Activated CD4-positive, alpha-beta T cell treated with anti-CD3 and anti-CD28 coated beads, Interleukin-2, amount 50 U/mL, for 1 hour (primary cell): Measurements from ENCODE around the gene ANKS6.

Experiments
- DNase-seq: peaks from one replicate; pipeline ENCODE4 v3.0.0-alpha.2; 2020

ANKS6 gene

GRCh38 chr9:98767915-98768314 is 28.4 kb downstream of the ANKS6 start:
- DNase-seq: no peak

- DNase-seq: no peak
Observed at GRCh38 chr9:98767196-98767595, 29.2 kb downstream of the ANKS6 start.

DNA sequence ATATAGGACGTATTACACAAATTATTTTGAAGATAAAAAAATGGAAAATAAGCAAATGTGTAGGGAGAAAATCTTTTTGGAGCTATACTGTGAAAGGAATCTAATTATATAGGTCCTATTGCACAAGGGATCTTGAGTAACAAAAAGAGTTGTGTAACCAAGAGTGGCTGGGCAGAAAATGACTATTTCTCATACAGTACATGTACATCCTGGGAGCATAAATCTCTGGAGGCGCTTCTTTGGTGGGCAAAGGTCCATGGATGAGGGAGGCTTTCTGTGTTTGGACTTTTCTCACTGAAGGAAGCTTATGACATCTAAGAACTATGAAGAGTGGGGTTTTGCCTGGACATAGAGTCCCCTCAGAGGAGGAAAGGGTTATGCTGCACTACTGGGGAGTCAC is 29.8 kb downstream of the ANKS6 start:
- DNase-seq: no peak

GRCh38 chr9:98765256-98765655 is 31.1 kb downstream of the ANKS6 start:
- DNase-seq: no peak

- no peak for DNase-seq
Observed at GRCh38 chr9:98763986-98764745, 32.2 kb downstream of the ANKS6 start.

GRCh38 chr9:98760231-98760630 is 36.1 kb downstream of the ANKS6 start:
- no peak for DNase-seq

- DNase-seq: no peak
Observed at GRCh38 chr9:98755006-98755618, 41.2 kb downstream of the ANKS6 start.

DNA sequence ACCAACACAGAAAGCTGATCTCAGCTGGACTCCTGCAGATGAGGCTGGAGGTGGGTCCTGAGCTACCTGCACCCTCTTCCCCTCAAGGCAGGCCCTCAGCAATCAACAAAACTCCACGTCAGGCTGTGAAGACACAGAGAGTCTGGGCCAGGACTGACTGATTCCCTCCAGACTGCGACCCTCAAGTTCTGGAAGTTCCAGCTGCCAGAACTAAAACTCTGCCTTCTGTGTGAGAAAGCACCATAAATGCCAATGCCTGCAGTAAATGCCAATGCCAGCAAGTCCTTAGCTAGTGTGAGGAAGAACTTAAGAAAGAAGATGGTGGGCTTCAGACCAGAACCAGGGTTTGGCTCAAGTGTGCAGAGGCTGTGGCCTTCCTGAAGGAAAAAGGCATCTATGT is 45.1 kb downstream of the ANKS6 start:
- no peak for DNase-seq

DNA sequence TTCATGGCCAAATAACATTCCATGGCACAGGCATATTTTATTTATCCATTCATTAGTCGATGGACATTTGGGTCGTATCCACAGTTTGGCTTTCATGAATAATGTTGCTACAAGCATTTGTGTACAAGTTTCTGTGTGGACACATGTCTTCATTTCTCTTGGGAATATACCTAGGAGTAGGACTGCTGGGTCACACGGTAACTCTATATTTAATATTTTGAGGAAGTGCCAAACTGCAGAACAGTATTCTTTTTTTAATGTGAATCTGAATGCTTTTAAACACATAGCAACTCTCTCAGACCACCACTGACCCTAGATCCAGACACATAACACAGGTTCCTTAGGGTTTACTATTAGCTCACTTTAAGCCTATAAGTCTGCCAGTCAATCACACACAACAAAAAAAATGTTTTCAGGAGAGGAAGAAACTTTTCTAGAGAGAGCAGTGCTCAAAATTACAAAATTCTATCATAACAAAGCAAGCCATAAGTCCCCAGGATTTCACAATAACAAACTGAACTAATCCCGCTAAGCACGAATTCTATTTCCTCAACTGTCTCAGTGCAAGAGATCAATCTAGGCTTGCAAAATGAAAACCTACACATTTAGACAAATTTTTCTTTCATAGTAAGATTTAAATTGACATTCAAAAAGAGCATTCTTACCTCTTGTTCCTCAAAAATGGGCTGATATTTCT is 45.8 kb downstream of the ANKS6 start:
- DNase-seq: no peak

DNA sequence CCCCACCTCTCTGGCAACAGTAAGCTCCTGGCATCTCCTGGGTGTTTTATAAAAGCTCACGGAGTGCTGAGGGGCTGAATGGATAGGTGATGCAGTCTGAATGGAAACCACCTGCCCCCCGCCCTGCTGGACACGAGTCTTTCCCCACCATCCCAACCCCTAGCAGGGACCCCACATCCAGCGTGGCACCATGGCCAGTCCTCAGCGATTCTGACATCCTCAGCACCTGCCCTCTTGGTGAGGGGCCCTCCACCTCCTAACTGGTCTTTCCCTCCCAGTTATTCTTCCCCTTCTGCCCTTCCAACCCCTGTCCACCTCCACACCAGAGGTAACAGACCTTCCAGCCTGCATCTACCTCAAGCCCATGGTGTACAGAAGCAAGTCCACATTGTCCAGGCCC is 48.9 kb downstream of the ANKS6 start:
- DNase-seq: no peak

DNA sequence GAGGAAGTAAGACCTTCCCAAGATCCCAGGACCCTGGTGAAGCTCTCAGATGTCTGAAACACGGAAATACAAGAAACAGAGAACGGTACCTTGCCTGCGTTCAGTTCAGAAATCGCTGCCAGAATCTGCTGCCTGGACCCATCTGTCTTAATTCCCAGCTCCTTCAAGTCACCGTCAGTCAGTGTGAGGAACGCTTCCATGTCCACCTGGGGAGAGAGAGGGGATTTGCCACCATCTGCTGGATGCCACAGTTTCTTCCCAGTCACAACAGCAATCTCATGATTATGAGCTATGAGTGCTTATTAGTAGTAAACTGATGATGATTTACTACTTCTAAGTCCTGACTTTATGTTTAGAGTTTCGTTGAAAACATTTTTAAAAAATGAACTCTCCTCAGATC is 50.9 kb downstream of the ANKS6 start:
- no peak for DNase-seq

GRCh38 chr9:98743818-98744611 is 52.3 kb downstream of the ANKS6 start:
- no peak for DNase-seq

DNA sequence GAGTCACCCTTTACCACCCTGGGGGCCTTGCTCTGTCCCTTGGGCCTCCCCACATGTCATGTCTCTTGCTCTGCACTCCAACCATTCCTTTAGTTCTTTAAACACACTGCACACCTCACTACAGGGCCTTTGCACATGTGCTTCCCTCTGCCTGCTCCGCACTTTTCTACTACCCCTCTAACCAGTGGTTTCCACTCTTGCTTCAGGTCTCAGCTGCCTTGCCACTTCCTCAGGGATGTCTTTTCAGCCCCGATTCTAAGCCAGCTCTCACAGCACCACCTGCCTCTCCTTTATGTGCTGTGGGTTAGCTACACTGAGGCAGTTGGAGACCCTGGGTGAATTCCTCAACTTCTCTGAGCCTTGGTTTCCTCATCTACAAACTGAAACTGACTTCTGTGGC is 53.0 kb downstream of the ANKS6 start:
- DNase-seq: no peak

GRCh38 chr9:98742325-98743280 is 53.8 kb downstream of the ANKS6 start:
- no peak for DNase-seq

- DNase-seq: no peak
Observed at GRCh38 chr9:98740226-98740881, 56.0 kb downstream of the ANKS6 start.

GRCh38 chr9:98738741-98739140 is 57.6 kb downstream of the ANKS6 start:
- DNase-seq: no peak

GRCh38 chr9:98736226-98736625 is 60.1 kb downstream of the ANKS6 start:
- no peak for DNase-seq

GRCh38 chr9:98732801-98733200 is 63.6 kb downstream of the ANKS6 start:
- DNase-seq: no peak

GRCh38 chr9:98732091-98732490 is 64.3 kb downstream of the ANKS6 start:
- DNase-seq: no peak

DNA sequence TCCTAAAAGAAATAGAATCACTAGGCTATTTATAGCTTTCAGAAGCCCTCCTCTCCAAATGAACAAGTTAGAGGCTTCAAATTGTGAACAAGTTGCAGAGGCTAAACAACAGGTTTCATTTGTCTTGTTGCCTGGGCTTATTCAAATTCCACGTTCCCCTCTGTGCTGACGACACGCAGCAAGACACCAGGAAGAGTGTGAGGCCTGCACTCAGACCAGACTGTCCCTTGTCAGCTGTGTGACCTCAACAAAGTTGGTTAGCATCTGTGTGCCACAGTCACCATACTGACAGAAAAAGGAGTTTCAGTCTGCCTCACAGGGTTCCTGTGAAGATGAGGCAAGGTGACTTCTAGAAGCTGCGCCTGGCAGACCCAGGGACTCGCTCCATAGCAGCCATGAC is 65.5 kb downstream of the ANKS6 start:
- no peak for DNase-seq

DNA sequence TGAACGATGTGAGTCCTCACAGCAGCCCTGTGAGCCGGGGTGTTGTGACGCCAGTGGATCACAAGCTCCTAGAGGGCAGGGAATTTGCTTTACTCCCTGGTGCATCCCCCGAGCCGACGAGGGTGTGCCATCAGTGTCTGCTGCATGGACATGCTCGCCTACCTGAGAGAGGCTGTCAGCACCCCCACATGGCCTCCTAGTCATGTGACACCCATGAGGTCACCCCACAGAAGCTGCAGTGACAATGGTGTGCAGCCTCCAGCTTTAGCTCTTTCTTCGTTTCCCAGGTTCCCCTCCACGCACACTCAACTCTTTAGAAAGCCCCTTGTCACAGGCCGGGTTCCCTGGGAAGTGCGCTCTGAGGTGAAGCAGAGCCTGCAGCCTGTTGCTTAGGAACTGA is 67.9 kb downstream of the ANKS6 start:
- no peak for DNase-seq

GRCh38 chr9:98727428-98727827 is 68.9 kb downstream of the ANKS6 start:
- no peak for DNase-seq
